ENCODE data around the gene MPP1. TPM values are rescaled to one million over a fixed set of nuclear protein-coding genes. Genes with fewer than 3 reads are reported as not detected.
"Not testable (repeated sequence)": the region's sequence is repeated elsewhere in the genome, so short reads cannot be mapped to it uniquely, and the experiment has no call there.

Gene MPP1
- total RNA-seq, 1 experiment from 2014 or later: 38.7 TPM

- DNase-seq (ENCODE audit: low read depth); in situ Hi-C loops (cut with HindIII; ENCODE audit: low pct_unique_long_range_greater_than_20kb, low sequenced_read_pairs): not testable (repeated sequence)
These were observed 11.1 kb upstream of the MPP1 start for GRCh38 chrX:154816326-154816898.

- in situ Hi-C loops (cut with HindIII; ENCODE audit: low pct_unique_long_range_greater_than_20kb, low sequenced_read_pairs): no loop called here
- peak; percentile 42 for DNase-seq (ENCODE audit: low read depth)
These were observed 10.1 kb upstream of the MPP1 start for GRCh38 chrX:154815274-154815818.

DNA sequence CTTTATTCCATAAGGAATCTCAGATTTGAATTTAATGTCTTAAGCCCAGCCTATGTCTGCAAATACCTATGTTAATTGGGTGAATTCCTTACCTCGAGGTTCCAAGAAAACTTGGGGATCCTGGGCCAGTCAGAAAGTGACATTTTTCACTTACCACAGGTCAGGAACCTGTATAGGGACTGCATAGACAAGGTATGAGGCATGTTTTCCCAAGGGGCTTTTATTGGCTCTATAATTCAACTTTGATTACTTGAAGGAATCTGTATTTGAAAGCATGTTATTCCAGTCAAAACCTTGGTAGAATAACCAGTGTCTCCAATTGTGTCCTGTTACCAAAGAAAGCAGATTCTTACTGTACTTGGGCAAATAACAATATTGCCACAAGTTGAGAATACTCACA, 8.5 kb upstream of the MPP1 start:
- DNase-seq (ENCODE audit: low read depth): no peak
- in situ Hi-C loops (cut with HindIII; ENCODE audit: low pct_unique_long_range_greater_than_20kb, low sequenced_read_pairs): no loop called here

DNA sequence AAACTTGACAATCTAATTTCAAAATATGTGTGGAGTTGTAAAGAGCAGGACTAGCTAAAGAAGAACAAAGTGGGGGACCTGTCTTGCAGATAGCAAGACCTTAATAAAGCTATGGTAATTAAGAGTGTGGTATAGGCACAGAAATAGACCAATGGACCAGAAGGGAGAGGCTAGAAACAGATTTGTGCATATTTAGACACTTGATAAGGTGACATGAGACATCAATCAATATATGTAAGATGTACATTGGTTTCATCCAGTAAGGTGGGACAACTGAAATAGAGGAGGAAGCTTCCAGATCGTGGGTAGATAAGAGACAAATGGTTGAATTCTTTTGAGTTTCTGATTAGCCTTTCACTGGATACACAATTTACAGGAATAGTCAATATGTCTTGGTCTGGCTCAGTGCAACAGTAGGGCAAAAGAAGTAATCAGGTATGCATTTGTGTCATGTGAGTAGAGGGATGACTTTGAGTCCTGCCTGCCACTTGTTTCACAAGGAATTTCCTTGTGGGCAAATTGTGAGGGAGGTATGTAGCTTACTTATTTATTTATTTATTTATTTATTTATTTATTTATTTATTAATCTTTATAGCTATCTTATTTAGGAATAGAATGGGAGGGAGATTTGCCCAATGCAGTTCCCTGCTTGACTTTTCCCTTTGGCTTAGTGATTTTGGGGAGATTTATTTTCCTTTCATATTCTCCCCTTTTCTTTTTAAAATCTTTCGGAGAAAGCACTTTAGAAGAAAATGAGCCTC, 7.2 kb upstream of the MPP1 start:
- no peak for DNase-seq (ENCODE audit: low read depth)
- in situ Hi-C loops (cut with HindIII; ENCODE audit: low pct_unique_long_range_greater_than_20kb, low sequenced_read_pairs): no loop called here

GRCh38 chrX:154809939-154810665, 4.8 kb upstream of the MPP1 start:
- no peak for DNase-seq (ENCODE audit: low read depth)

GRCh38 chrX:154806837-154807501, 1.7 kb upstream of the MPP1 start:
- no peak for DNase-seq (ENCODE audit: low read depth)
- in situ Hi-C loops (cut with HindIII; ENCODE audit: low pct_unique_long_range_greater_than_20kb, low sequenced_read_pairs): no loop called here

More at GRCh38 chrX:154809939-154810665, 4.8 kb upstream of the MPP1 start:
- in situ Hi-C loops (cut with HindIII; ENCODE audit: low pct_unique_long_range_greater_than_20kb, low sequenced_read_pairs): no loop called here

DNA sequence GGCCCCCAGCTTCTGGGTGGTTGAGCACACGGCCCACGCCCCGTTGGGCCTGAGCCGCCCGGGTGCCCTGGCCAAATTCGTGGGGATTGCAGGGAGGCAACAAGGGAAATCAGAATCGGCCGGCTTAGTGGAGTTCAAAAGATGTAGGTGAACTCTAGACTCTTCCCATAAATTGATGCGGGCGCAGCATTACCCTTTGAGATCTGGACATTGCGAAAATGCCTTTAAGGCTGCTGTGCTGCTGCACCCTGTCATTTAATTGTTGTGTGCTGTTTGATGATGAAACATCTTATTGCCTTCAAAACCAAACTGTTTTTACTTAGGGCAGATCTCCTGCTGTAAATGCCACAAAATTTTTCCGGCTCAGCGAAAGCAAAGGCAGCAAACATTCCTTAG, 409 bp upstream of the MPP1 start:
- in situ Hi-C loops (cut with HindIII; ENCODE audit: low pct_unique_long_range_greater_than_20kb, low sequenced_read_pairs): no loop called here
- DNase-seq (ENCODE audit: low read depth): no peak

GRCh38 chrX:154804261-154804956, 876 bp downstream of the MPP1 start:
- no peak for DNase-seq (ENCODE audit: low read depth)
- in situ Hi-C loops (cut with HindIII; ENCODE audit: low pct_unique_long_range_greater_than_20kb, low sequenced_read_pairs): no loop called here

GRCh38 chrX:154802947-154803346, 2.3 kb downstream of the MPP1 start:
- in situ Hi-C loops (cut with HindIII; ENCODE audit: low pct_unique_long_range_greater_than_20kb, low sequenced_read_pairs): no loop called here
- DNase-seq (ENCODE audit: low read depth): no peak

GRCh38 chrX:154800478-154801210, 4.6 kb downstream of the MPP1 start:
- in situ Hi-C loops (cut with HindIII; ENCODE audit: low pct_unique_long_range_greater_than_20kb, low sequenced_read_pairs): no loop called here
- DNase-seq (ENCODE audit: low read depth): no peak

DNA sequence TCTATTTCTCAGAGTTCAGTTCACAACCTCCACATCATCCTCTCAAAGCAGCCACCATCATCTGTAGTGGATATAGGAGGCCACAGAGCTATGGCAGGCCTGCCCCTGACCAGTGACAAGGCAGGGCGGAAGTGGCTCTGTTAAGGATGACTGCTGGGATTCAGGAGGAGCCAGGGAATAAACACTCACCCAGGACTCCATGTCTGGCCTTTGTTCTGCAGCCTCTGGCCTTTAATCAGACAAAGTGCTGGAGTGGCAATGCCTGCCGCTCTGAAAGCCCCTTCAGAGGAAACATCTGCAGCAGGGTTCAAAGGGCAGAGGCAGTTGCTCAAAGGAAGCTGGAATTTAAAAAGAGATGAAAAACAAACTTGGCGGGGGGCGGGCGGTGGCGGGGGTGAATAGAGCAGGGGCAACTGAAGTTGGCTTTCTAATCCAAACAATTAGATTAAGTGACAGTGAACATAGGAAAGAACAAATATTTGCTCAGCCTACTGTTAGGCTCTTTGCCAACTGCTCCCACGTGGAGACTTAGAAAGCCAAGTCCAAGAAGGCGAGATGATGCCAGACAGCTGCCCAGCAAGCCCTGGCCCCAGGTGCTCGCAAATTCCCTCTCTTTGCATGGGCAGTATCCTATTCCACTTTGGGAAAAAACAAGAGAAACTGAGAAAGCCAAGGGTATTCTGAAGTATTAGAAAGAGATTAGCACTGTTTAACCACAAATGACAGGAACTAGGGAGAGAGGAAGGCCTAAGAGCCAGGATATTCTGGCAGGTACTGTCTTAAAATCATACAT, 5.5 kb downstream of the MPP1 start:
- DNase-seq (ENCODE audit: low read depth): no peak
- in situ Hi-C loops (cut with HindIII; ENCODE audit: low pct_unique_long_range_greater_than_20kb, low sequenced_read_pairs): no loop called here

GRCh38 chrX:154797006-154797405, 8.3 kb downstream of the MPP1 start:
- peak; percentile 45 for DNase-seq (ENCODE audit: low read depth)
- in situ Hi-C loops (cut with HindIII; ENCODE audit: low pct_unique_long_range_greater_than_20kb, low sequenced_read_pairs): no loop called here

DNA sequence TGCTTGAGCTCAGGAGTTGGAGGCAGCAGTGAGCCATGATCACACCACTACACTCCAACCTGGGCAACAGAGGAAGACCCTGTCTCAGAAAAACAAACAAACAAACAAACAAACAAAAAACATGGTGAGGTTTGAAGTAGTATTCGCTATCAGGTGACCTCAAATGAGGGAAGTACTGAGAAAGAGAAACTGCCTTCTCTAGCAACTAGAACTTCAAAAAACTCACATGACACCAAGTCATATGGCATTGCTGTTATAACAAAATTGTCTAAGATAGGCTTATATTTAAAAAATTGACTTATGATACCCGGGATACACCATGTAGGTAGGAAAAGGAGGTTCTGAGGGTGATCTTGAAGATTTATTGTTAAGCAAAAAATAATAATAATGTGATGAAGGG, 10.3 kb downstream of the MPP1 start:
- DNase-seq (ENCODE audit: low read depth): no peak
- in situ Hi-C loops (cut with HindIII; ENCODE audit: low pct_unique_long_range_greater_than_20kb, low sequenced_read_pairs): no loop called here

GRCh38 chrX:154793084-154793795, 12.0 kb downstream of the MPP1 start:
- in situ Hi-C loops (cut with HindIII; ENCODE audit: low pct_unique_long_range_greater_than_20kb, low sequenced_read_pairs): no loop called here
- no peak for DNase-seq (ENCODE audit: low read depth)

DNA sequence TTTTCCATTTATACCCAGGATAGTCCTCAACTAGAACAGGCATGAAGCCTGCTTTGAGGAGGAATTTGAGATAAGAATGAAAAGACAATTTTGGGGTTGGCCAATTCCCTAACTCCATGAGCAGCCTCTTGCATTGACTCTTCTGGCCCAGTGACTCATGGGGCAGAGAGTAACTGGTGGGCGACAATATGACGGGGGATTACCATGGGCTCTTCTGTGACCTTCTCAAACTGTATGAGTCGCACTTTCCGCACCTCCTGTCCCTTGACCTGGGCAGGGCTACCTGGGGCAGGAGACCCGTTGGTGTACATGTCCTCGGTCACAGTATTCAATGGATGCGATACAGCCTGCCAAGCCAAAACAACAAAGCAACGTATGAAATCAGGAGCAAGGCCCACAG, 13.3 kb downstream of the MPP1 start:
- no peak for DNase-seq (ENCODE audit: low read depth)
- in situ Hi-C loops (cut with HindIII; ENCODE audit: low pct_unique_long_range_greater_than_20kb, low sequenced_read_pairs): no loop called here

GRCh38 chrX:154791467-154791866, 13.8 kb downstream of the MPP1 start:
- peak; percentile 73 for DNase-seq (ENCODE audit: low read depth)
- in situ Hi-C loops (cut with HindIII; ENCODE audit: low pct_unique_long_range_greater_than_20kb, low sequenced_read_pairs): no loop called here

All from Caki2 (cell line).